K562 (cell line): ENCODE results near the gene TMEM19. TPM values are rescaled to one million over a fixed set of nuclear protein-coding genes. Genes with fewer than 3 reads are reported as not detected.

ENCODE experiments used
- CHD1 ChIP-seq: fragments of 200-600 bp; sonication (generic); IDR thresholded peaks from one replicate; pipeline ENCODE4 v1.6.1; 2012; ENCODE audit warnings: mild to moderate bottlenecking, moderate library complexity, low read length, inconsistent platforms
- CXXC5 ChIP-seq: fragments of 250-450 bp; sonication (Bioruptor Pico); IDR thresholded peaks from 2 replicates; pipeline ENCODE4 v1.8.0; 2022; ENCODE audit warnings: inconsistent platforms, mild to moderate bottlenecking, moderate library complexity
- HDAC8 ChIP-seq: fragments of 450-650 bp; IDR thresholded peaks from 2 replicates; pipeline ENCODE4 v1.6.1; 2016; ENCODE audit warnings: mild to moderate bottlenecking, missing genetic modification characterization, moderate library complexity, missing compliant biosample characterization
- HOXB6 ChIP-seq: fragments of 250-450 bp; sonication (Bioruptor Pico); IDR thresholded peaks from 2 replicates; pipeline ENCODE4 v1.5.1; 2022; ENCODE audit warnings: mild to moderate bottlenecking, borderline replicate concordance
- KDM5B ChIP-seq: fragments of 200-600 bp; sonication (generic); IDR thresholded peaks from 2 replicates; pipeline ENCODE4 v1.6.1; 2012; ENCODE audit warnings: low read depth, mild to moderate bottlenecking, moderate library complexity, low read length, control low read depth, inconsistent platforms; ENCODE audit not compliant: insufficient replicate concordance
- L3MBTL2 ChIP-seq: fragments of 450-650 bp; IDR thresholded peaks from 2 replicates; pipeline ENCODE4 v1.6.1; 2016; ENCODE audit warnings: mild to moderate bottlenecking, moderate library complexity
- NR2C2 ChIP-seq, 2 experiments: fragments of 200-800 bp in 1 of 2; sonication (Bioruptor generic) in 1 of 2; sonication (generic) in 1 of 2; formaldehyde crosslinking in 1 of 2; IDR thresholded peaks; 2 replicates each; pipeline versions ENCODE4 v1.6.1 to v1.8.0; 2016 to 2022; ENCODE audit warnings: mild to moderate bottlenecking in 1 of 2, missing compliant biosample characterization in 1 of 2, missing genetic modification characterization in 1 of 2, missing genetic modification reagents in 1 of 2
- NR4A1 ChIP-seq, 2 experiments: fragments of 250-450 bp in 1 of 2; fragments of 450-650 bp in 1 of 2; sonication (Bioruptor Pico) in 1 of 2; IDR thresholded peaks; 2 replicates each; pipeline versions ENCODE4 v1.4.0 to v1.6.1; 2016 to 2020; ENCODE audit warnings: mild to moderate bottlenecking in 2 of 2, missing compliant biosample characterization in 1 of 2, missing genetic modification characterization in 1 of 2, moderate library complexity in 1 of 2
- PRPF4 ChIP-seq: fragments of 200-400 bp; formaldehyde crosslinking; IDR thresholded peaks from one replicate; pipeline ENCODE4 v1.6.1; 2017; ENCODE audit warnings: low read length, low read depth, mild to moderate bottlenecking; ENCODE audit not compliant: insufficient read depth, poor library complexity, severe bottlenecking
- SAFB ChIP-seq: fragments of 200-400 bp; formaldehyde crosslinking; IDR thresholded peaks from 2 replicates; pipeline ENCODE4 v1.6.1; 2017; ENCODE audit warnings: low read depth, low read length, borderline replicate concordance
- SRSF9 ChIP-seq: fragments of 200-400 bp; formaldehyde crosslinking; IDR thresholded peaks from 2 replicates; pipeline ENCODE4 v1.6.1; 2017; ENCODE audit warnings: low read depth, low read length, borderline replicate concordance
- ZFPM2 ChIP-seq: fragments of 250-450 bp; sonication (Bioruptor Pico); IDR thresholded peaks from 2 replicates; pipeline ENCODE4 v1.5.1; 2022; ENCODE audit warnings: mild to moderate bottlenecking
- ZNF324 ChIP-seq: fragments of 250-450 bp; sonication (Bioruptor Pico); IDR thresholded peaks from 2 replicates; pipeline ENCODE4 v1.4.0; 2020; ENCODE audit warnings: mild to moderate bottlenecking
- polyA plus RNA-seq, 8 experiments: library from polyadenylated mRNA; depleted of rRNA in 4 of 8; stranded (reverse) in 5 of 8; unstranded in 3 of 8; fragments of >200 nt; fragmentation: Nextera tagmentation in 2 of 8; fragmentation: Illumina TruSeq in 1 of 8; extraction: Ambion mirVana in 2 of 8; extraction: Trizol in 1 of 8; gene quantifications; 2 replicates each; pipeline versions ENCODE4 v1.2.1 to v1.2.3, GENCODE V29; 2011 to 2014; ENCODE audit warnings: inconsistent platforms in 1 of 8, missing spikeins in 1 of 8
- total RNA-seq, 7 experiments: library from RNA; depleted of rRNA in 6 of 7; stranded (reverse); fragments of >200 nt in 6 of 7; fragmentation: Illumina TruSeq in 2 of 7; extraction: Trizol in 2 of 7; gene quantifications; 2 replicates each; pipeline versions ENCODE4 v1.2.1 to v1.2.3, GENCODE V29; 2011 to 2021; ENCODE audit warnings: low replicate concordance in 1 of 7
- TF ChIP-seq, protein P1 (sequence below): fragments of 250-450 bp; sonication (Bioruptor Pico); IDR thresholded peaks from 2 replicates; pipeline ENCODE4 v1.8.0; 2021; ENCODE audit warnings: mild to moderate bottlenecking, moderate library complexity
- TF ChIP-seq, protein P2 (sequence below): fragments of 450-650 bp; IDR thresholded peaks from 2 replicates; pipeline ENCODE4 v1.6.1; 2018; ENCODE audit not compliant: partially characterized antibody
- TF ChIP-seq, protein P3 (sequence below): sonication (generic); formaldehyde crosslinking; IDR thresholded peaks from 2 replicates; pipeline ENCODE4 v1.8.1; 2023; ENCODE audit warnings: mild to moderate bottlenecking, missing genetic modification reagents
- TF ChIP-seq, protein P4 (sequence below): fragments of 450-650 bp; IDR thresholded peaks from 2 replicates; pipeline ENCODE4 v1.6.1; 2016; ENCODE audit warnings: antibody characterized with exemption

The TMEM19 gene
- total and polyA plus RNA-seq, 9 of the 15 experiments (the other 6 are each of a cell fraction or from before 2014, with no cell fraction given), result 8.2 to 24.2 (median 17.2) TPM

DNA sequence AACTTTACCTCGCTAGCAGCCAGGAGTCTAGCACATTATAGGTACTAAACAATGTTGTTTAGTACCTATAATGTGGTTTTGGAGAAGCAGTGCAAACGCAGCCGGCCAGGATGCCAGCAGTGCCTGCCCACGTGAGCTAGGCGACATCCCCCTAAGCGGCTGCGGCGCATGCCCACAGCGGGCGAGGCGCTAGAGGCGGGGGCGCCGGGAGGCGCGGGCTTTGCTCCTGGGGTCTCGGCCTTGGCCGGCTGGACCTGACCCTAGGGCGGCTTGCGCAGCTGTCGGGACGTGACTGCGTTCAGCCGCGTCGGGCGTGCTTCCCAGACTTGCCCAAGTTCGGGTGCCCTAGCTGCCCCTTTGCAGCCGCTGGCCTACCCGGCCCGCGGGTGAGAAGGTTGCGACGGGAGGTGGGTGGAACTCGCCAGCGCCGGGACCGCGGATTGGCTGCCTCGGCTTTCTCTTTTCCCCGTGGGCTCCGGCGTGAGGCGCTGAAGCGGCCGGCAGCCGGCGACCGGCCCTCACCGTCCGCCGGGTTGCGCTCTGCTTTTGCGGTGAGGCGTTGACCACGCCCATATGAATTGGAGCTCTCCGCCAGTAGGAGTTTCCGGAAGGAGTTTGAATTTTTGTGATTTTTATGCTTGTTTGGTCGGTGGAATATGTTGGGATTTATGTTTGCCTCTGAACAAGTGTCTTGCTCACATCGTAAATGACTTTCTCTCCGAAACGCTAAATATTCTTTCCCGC is at the start of gene TMEM19 (continued):
- TF ChIP-seq, protein P1, sequence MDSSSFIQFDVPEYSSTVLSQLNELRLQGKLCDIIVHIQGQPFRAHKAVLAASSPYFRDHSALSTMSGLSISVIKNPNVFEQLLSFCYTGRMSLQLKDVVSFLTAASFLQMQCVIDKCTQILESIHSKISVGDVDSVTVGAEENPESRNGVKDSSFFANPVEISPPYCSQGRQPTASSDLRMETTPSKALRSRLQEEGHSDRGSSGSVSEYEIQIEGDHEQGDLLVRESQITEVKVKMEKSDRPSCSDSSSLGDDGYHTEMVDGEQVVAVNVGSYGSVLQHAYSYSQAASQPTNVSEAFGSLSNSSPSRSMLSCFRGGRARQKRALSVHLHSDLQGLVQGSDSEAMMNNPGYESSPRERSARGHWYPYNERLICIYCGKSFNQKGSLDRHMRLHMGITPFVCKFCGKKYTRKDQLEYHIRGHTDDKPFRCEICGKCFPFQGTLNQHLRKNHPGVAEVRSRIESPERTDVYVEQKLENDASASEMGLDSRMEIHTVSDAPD (CRISPR knock-in tag), result no peak
- 0 out of 2 replicates have a peak, but pooled peaks have one; percentile 59 for TF ChIP-seq HDAC8
- TF ChIP-seq, protein P2, sequence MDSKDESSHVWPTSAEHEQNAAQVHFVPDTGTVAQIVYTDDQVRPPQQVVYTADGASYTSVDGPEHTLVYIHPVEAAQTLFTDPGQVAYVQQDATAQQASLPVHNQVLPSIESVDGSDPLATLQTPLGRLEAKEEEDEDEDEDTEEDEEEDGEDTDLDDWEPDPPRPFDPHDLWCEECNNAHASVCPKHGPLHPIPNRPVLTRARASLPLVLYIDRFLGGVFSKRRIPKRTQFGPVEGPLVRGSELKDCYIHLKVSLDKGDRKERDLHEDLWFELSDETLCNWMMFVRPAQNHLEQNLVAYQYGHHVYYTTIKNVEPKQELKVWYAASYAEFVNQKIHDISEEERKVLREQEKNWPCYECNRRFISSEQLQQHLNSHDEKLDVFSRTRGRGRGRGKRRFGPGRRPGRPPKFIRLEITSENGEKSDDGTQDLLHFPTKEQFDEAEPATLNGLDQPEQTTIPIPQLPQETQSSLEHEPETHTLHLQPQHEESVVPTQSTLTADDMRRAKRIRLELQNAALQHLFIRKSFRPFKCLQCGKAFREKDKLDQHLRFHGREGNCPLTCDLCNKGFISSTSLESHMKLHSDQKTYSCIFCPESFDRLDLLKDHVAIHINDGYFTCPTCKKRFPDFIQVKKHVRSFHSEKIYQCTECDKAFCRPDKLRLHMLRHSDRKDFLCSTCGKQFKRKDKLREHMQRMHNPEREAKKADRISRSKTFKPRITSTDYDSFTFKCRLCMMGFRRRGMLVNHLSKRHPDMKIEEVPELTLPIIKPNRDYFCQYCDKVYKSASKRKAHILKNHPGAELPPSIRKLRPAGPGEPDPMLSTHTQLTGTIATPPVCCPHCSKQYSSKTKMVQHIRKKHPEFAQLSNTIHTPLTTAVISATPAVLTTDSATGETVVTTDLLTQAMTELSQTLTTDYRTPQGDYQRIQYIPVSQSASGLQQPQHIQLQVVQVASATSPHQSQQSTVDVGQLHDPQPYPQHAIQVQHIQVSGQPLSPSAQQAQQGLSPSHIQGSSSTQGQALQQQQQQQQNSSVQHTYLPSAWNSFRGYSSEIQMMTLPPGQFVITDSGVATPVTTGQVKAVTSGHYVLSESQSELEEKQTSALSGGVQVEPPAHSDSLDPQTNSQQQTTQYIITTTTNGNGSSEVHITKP, result peak; percentile 81
- peak; percentile 94 for TF ChIP-seq KDM5B
- peak; percentile 95 for TF ChIP-seq L3MBTL2
- no peak for TF ChIP-seq ZNF324 (CRISPR knock-in tag)
- peak; percentile 36 for TF ChIP-seq CHD1
- TF ChIP-seq ZFPM2 (CRISPR knock-in tag), result no peak
- peak; percentile 86 for TF ChIP-seq SAFB
- TF ChIP-seq, protein P3, sequence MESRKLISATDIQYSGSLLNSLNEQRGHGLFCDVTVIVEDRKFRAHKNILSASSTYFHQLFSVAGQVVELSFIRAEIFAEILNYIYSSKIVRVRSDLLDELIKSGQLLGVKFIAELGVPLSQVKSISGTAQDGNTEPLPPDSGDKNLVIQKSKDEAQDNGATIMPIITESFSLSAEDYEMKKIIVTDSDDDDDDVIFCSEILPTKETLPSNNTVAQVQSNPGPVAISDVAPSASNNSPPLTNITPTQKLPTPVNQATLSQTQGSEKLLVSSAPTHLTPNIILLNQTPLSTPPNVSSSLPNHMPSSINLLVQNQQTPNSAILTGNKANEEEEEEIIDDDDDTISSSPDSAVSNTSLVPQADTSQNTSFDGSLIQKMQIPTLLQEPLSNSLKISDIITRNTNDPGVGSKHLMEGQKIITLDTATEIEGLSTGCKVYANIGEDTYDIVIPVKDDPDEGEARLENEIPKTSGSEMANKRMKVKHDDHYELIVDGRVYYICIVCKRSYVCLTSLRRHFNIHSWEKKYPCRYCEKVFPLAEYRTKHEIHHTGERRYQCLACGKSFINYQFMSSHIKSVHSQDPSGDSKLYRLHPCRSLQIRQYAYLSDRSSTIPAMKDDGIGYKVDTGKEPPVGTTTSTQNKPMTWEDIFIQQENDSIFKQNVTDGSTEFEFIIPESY (CRISPR knock-in tag), result 0 out of 2 replicates have a peak, but pooled peaks have one; percentile 12
- no peak for TF ChIP-seq PRPF4
- no peak for TF ChIP-seq NR2C2 (CRISPR knock-in tag; IDR thresholded peaks at IDR 0.05)
- peak; percentile 78 for TF ChIP-seq NR2C2 (tag; IDR thresholded peaks at IDR 0.05)
- TF ChIP-seq, protein P4, sequence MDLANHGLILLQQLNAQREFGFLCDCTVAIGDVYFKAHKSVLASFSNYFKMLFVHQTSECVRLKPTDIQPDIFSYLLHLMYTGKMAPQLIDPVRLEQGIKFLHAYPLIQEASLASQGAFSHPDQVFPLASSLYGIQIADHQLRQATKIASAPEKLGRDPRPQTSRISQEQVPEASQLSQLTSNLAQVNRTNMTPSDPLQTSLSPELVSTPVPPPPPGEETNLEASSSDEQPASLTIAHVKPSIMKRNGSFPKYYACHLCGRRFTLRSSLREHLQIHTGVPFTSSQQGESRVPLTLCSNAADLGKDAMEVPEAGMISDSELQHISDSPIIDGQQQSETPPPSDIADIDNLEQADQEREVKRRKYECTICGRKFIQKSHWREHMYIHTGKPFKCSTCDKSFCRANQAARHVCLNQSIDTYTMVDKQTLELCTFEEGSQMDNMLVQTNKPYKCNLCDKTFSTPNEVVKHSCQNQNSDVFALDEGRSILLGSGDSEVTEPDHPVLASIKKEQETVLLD, result peak; percentile 48; the same call in 1 of the 2 replicates
- TF ChIP-seq NR4A1 (CRISPR knock-in tag; IDR thresholded peaks at IDR 0.05), result 0 out of 2 replicates have a peak, but pooled peaks have one; percentile 41
- TF ChIP-seq NR4A1 (tag; IDR thresholded peaks at IDR 0.05), result 0 out of 2 replicates have a peak, but pooled peaks have one; percentile 51
- no peak for TF ChIP-seq SRSF9
- peak; percentile 94 for TF ChIP-seq CXXC5
- no peak for TF ChIP-seq HOXB6 (CRISPR knock-in tag)
